Activated B cell treated with CpG ODN at 0.5 μM for 24 hours (primary cell): ENCODE measurements around the gene NGEF. TPM values are rescaled to one million over a fixed set of nuclear protein-coding genes. Genes with fewer than 3 reads are reported as not detected.

Experiments used
- ATAC-seq: fragments of 200-7000 bp; cut with Tn5 transposase; one replicate; pipeline ENCODE4 v1.10.0; 2021; ENCODE audit warnings: low read depth, mild to moderate bottlenecking, moderate library complexity
- CTCF ChIA-PET: fragments of 350-600 bp; sonication (Branson Sonifier 250); formaldehyde crosslinking; loops from one replicate; lab custom pipeline; 2021; ENCODE audit warnings: antibody characterized with exemption; lab: Charles Lee
- POLR2A ChIA-PET: fragments of 350-600 bp; sonication (Branson Sonifier 250); formaldehyde crosslinking; loops from one replicate; lab custom pipeline; 2021; ENCODE audit warnings: antibody characterized with exemption; lab: Charles Lee
- DNase-seq: peaks from one replicate; pipeline ENCODE4 v3.0.0; 2022
- H3K27ac Mint-ChIP-seq: one replicate; pipeline ENCODE4 v1.8.0; 2020; ENCODE audit warnings: mixed read lengths
- H3K27me3 Mint-ChIP-seq: one replicate; pipeline ENCODE4 v1.8.0; 2021; ENCODE audit warnings: mixed read lengths
- H3K36me3 Mint-ChIP-seq: one replicate; pipeline ENCODE4 v1.8.0; 2021; ENCODE audit warnings: low read depth, mixed read lengths
- H3K4me1 Mint-ChIP-seq: one replicate; pipeline ENCODE4 v1.8.0; 2021; ENCODE audit warnings: mixed read lengths
- H3K4me3 Mint-ChIP-seq: one replicate; pipeline ENCODE4 v1.8.0; 2020; ENCODE audit warnings: mild to moderate bottlenecking, mixed read lengths
- H3K9me3 Mint-ChIP-seq: one replicate; pipeline ENCODE4 v1.8.0; 2020; ENCODE audit warnings: mixed read lengths
- intact Hi-C: fragments of 100-400 bp; cut with micrococcal nuclease; formaldehyde crosslinking; loops from one replicate; pipeline ENCODE4 v1.15.1; 2024
- total RNA-seq: library from RNA; stranded (reverse); gene quantifications from 2 replicates; pipeline ENCODE4 v1.2.3, GENCODE V29; 2022
- TF ChIP-seq, protein P1 (sequence below): fragments of 200-600 bp; IDR thresholded peaks from one replicate; pipeline ENCODE4 v1.8.0; 2022; ENCODE audit warnings: antibody characterized with exemption, mild to moderate bottlenecking

Gene NGEF
- total RNA-seq, 1 donor from 2014 or later, result not detected

DNA sequence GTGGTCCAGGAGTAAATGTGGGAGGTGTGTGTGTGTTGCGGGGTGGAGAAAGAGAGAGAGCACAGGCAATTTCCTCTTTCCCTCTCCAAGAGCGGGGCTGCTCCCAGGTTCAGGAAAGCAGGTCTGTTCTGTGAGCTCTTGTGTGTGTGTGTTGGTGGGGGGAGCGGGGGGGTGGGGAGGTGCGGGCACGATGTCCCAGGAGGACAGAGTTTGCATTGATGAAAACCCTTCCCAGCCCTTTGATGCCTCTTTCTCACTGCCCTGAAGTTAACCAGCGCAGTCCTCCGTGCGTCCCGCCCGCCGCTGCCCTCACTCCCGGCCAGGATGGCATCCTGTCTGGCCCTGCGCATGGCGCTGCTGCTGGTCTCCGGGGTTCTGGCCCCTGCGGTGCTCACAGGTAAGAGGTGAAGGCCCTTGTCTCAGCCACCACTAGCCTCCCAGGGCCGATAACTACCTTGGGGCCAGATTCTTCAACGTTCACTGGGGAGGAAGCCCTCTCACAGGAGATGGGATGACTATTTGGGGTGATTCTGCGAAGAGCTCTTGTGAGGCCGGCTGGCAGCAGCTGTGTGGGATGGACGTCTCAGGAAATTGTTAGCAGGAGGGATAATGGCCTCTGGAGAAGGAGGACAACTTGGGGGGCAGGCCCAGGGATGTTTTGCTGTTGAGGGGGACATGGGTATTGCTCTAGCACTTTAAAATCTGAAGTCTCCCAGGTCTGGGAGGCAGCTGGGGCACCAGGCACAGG lies 142.9 kb downstream of the NGEF start, which contains the start of gene SNORC:
SNORC (plus strand) TSS at position 247 of the 748 bp plus-strand sequence; CDS start at position 325, 78 bp downstream.
- peaks cover 7% of the 10 kb centered on the region for H3K4me1 Mint-ChIP-seq
- H3K4me3 Mint-ChIP-seq, result no peak within 1 kb of the TSS
- CTCF ChIA-PET, result interaction anchor here (0.6 kb wide), 1 partner anchor 49 kb away, joined by 4 read pairs; no protein-coding TSS in a partner anchor
- ATAC-seq (no peak), DNase-seq (no peak)
- no peak within 1 kb of the TSS for H3K27ac Mint-ChIP-seq
- TF ChIP-seq, protein P1, sequence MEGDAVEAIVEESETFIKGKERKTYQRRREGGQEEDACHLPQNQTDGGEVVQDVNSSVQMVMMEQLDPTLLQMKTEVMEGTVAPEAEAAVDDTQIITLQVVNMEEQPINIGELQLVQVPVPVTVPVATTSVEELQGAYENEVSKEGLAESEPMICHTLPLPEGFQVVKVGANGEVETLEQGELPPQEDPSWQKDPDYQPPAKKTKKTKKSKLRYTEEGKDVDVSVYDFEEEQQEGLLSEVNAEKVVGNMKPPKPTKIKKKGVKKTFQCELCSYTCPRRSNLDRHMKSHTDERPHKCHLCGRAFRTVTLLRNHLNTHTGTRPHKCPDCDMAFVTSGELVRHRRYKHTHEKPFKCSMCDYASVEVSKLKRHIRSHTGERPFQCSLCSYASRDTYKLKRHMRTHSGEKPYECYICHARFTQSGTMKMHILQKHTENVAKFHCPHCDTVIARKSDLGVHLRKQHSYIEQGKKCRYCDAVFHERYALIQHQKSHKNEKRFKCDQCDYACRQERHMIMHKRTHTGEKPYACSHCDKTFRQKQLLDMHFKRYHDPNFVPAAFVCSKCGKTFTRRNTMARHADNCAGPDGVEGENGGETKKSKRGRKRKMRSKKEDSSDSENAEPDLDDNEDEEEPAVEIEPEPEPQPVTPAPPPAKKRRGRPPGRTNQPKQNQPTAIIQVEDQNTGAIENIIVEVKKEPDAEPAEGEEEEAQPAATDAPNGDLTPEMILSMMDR, result no peak
- POLR2A ChIA-PET, result interaction anchor here (0.6 kb wide), 1 partner anchor 192 kb away, joined by 4 read pairs; no protein-coding TSS in a partner anchor
- no peaks in the 10 kb centered on the region for H3K9me3 Mint-ChIP-seq
- H3K36me3 Mint-ChIP-seq, result no peaks in the 10 kb centered on the region
- intact Hi-C loops, result no loop called here
- peaks cover 4% of the 10 kb centered on the region for H3K27me3 Mint-ChIP-seq

- ChIA-PET POLR2A (interaction anchor here (0.6 kb wide), 1 partner anchor 191 kb away, joined by 4 read pairs; no protein-coding TSS in a partner anchor), CTCF (no interaction called here)
- no peaks in the 10 kb centered on the region for H3K27me3 Mint-ChIP-seq
- no peaks in the 10 kb centered on the region for H3K36me3 Mint-ChIP-seq
- H3K4me3 Mint-ChIP-seq, result no peak overlapping the region
- ATAC-seq (no peak), DNase-seq (no peak)
- H3K27ac Mint-ChIP-seq, result no peak overlapping the region
- peaks cover 4% of the 10 kb centered on the region for H3K4me1 Mint-ChIP-seq
- no peaks in the 10 kb centered on the region for H3K9me3 Mint-ChIP-seq
- TF ChIP-seq, protein P1, result no peak
- intact Hi-C loops, result no loop called here
These were observed 143.7 kb downstream of the NGEF start for GRCh38 chr2:232869138-232870017.

GRCh38 chr2:232866104-232866503 lies 147.0 kb downstream of the NGEF start:
- Mint-ChIP-seq H3K9me3 (no peaks in the 10 kb centered on the region), H3K27me3 (no peaks in the 10 kb centered on the region), H3K36me3 (peaks cover 4% of the 10 kb centered on the region), H3K4me3 (no peak overlapping the region), H3K4me1 (no peaks in the 10 kb centered on the region), H3K27ac (no peak overlapping the region)
- ATAC-seq (no peak), DNase-seq (no peak)
- ChIA-PET POLR2A (interaction anchor here (0.6 kb wide), 1 partner anchor 379 kb away, joined by 4 read pairs; no protein-coding TSS in a partner anchor), CTCF (no interaction called here)
- TF ChIP-seq, protein P1, result no peak
- intact Hi-C loops, result no loop called here

GRCh38 chr2:232865165-232865564 lies 147.9 kb downstream of the NGEF start:
- no peak overlapping the region for H3K27ac Mint-ChIP-seq
- CTCF ChIA-PET, result no interaction called here

More at GRCh38 chr2:232865165-232865564, 147.9 kb downstream of the NGEF start:
- POLR2A ChIA-PET, result interaction anchor here (0.5 kb wide), 1 partner anchor 52 kb away, joined by 5 read pairs; no protein-coding TSS in a partner anchor
- Mint-ChIP-seq H3K36me3 (peaks cover 10% of the 10 kb centered on the region), H3K4me3 (no peak overlapping the region), H3K9me3 (no peaks in the 10 kb centered on the region), H3K27me3 (no peaks in the 10 kb centered on the region), H3K4me1 (no peaks in the 10 kb centered on the region)
- ATAC-seq (no peak), DNase-seq (no peak)
- intact Hi-C loops, result no loop called here
- TF ChIP-seq, protein P1, result no peak
